HEK293T (cell line): ENCODE results near the gene PAX2.
A peak's percentile ranks its signal among the peaks of the same experiment; 100 is the strongest.

Experiments
- CTCF ChIA-PET: fragments of 350-600 bp; formaldehyde crosslinking; extraction: SDS; loops from one replicate; lab custom pipeline; 2021; ENCODE audit warnings: antibody characterized with exemption, inconsistent platforms; lab: Yijun Ruan, JAX
- POLR2A ChIA-PET: fragments of 350-600 bp; formaldehyde crosslinking; extraction: SDS; loops from one replicate; lab custom pipeline; 2020; ENCODE audit warnings: antibody characterized with exemption, inconsistent platforms; lab: Yijun Ruan, JAX
- DNase-seq: peaks from one replicate; pipeline ENCODE4 v3.0.0; 2012; ENCODE audit warnings: mixed read lengths; ENCODE audit errors: extremely low spot score
- ARNT ChIP-seq: fragments of 450-650 bp; IDR thresholded peaks from 2 replicates; pipeline ENCODE4 v1.6.1; 2017; ENCODE audit warnings: mild to moderate bottlenecking
- BHLHE40 ChIP-seq: fragments of 450-650 bp; IDR thresholded peaks from 2 replicates; pipeline ENCODE4 v1.6.1; 2016; ENCODE audit warnings: mild to moderate bottlenecking, moderate library complexity, borderline replicate concordance
- CTBP1 ChIP-seq: fragments of 450-650 bp; IDR thresholded peaks from 2 replicates; pipeline ENCODE4 v1.6.1; 2016; ENCODE audit warnings: borderline replicate concordance
- ELF4 ChIP-seq: fragments of 450-650 bp; IDR thresholded peaks from 2 replicates; pipeline ENCODE4 v1.6.1; 2017; ENCODE audit warnings: antibody characterized with exemption
- FOXA1 ChIP-seq: fragments of 450-650 bp; IDR thresholded peaks from 2 replicates; pipeline ENCODE4 v1.6.1; 2016; ENCODE audit warnings: mild to moderate bottlenecking
- FOXK2 ChIP-seq: fragments of 450-650 bp; IDR thresholded peaks from 2 replicates; pipeline ENCODE4 v1.6.1; 2016; ENCODE audit warnings: mild to moderate bottlenecking
- FOXM1 ChIP-seq: fragments of 450-650 bp; IDR thresholded peaks from 2 replicates; pipeline ENCODE4 v1.6.1; 2017; ENCODE audit warnings: mild to moderate bottlenecking, borderline replicate concordance
- HDGF ChIP-seq: fragments of 450-650 bp; IDR thresholded peaks from 2 replicates; pipeline ENCODE4 v1.6.1; 2017; ENCODE audit warnings: antibody characterized with exemption, borderline replicate concordance
- L3MBTL2 ChIP-seq: fragments of 450-650 bp; conservative IDR thresholded peaks from 2 replicates; pipeline ENCODE4 v1.6.1; 2016; ENCODE audit warnings: mild to moderate bottlenecking
- LEF1 ChIP-seq: fragments of 450-650 bp; IDR thresholded peaks from 2 replicates; pipeline ENCODE4 v1.6.1; 2017; ENCODE audit warnings: mild to moderate bottlenecking, borderline replicate concordance
- NFRKB ChIP-seq: fragments of 450-650 bp; IDR thresholded peaks from 2 replicates; pipeline ENCODE4 v1.6.1; 2016; ENCODE audit warnings: mild to moderate bottlenecking, moderate library complexity
- PKNOX1 ChIP-seq: fragments of 450-650 bp; IDR thresholded peaks from 2 replicates; pipeline ENCODE4 v1.6.1; 2016
- SP1 ChIP-seq: fragments of 450-650 bp; IDR thresholded peaks from 2 replicates; pipeline ENCODE4 v1.6.1; 2017
- SUZ12 ChIP-seq: fragments of 450-650 bp; IDR thresholded peaks from 2 replicates; pipeline ENCODE4 v1.6.1; 2016; ENCODE audit warnings: mild to moderate bottlenecking
- TARDBP ChIP-seq: fragments of 450-650 bp; IDR thresholded peaks from 2 replicates; pipeline ENCODE4 v1.6.1; 2016
- ZNF384 ChIP-seq: fragments of 450-650 bp; IDR thresholded peaks from 2 replicates; pipeline ENCODE4 v1.6.1; 2016

Gene PAX2

GRCh38 chr10:100810835-100811116 lies 65.4 kb downstream of the PAX2 start:
- ChIA-PET POLR2A (interaction anchor here (1.3 kb wide), 1 partner anchor 275 kb away, joined by 3 read pairs; the partner anchor contains the start of gene HIF1AN), CTCF (interaction anchor here (1.4 to 1.5 kb wide), 2 partner anchors 61 to 68 kb away, joined by 3 read pairs; no protein-coding TSS in a partner anchor)
- DNase-seq: no peak
- TF ChIP-seq SP1: no peak
- no peak for TF ChIP-seq PKNOX1
- TF ChIP-seq ELF4: no peak
- TF ChIP-seq TARDBP: no peak
- no peak for TF ChIP-seq BHLHE40
- TF ChIP-seq CTBP1: no peak
- no peak for TF ChIP-seq NFRKB
- no peak for TF ChIP-seq L3MBTL2

- DNase-seq: no peak
- ChIA-PET POLR2A (interaction anchor here (1.3 kb wide), 1 partner anchor 275 kb away, joined by 3 read pairs; the partner anchor contains the start of gene HIF1AN), CTCF (interaction anchor here (1.4 to 1.5 kb wide), 2 partner anchors 60 to 67 kb away, joined by 3 read pairs; no protein-coding TSS in a partner anchor)
- TF ChIP-seq BHLHE40 (no peak), SUZ12 (no peak), NFRKB (no peak), PKNOX1 (peak; percentile 34), ELF4 (no peak), SP1 (no peak)
Measured at GRCh38 chr10:100811261-100811660, 65.9 kb downstream of the PAX2 start.

- CTCF ChIA-PET: interaction anchor here (1.2 to 1.5 kb wide), 3 partner anchors 60 to 68 kb away, joined by 3 read pairs; no protein-coding TSS in a partner anchor
- TF ChIP-seq BHLHE40 (no peak), FOXA1 (no peak), HDGF (no peak), FOXK2 (no peak), LEF1 (no peak), ELF4 (no peak), TARDBP (no peak), L3MBTL2 (no peak), CTBP1 (no peak), NFRKB (no peak), ARNT (no peak), SP1 (no peak), SUZ12 (no peak), ZNF384 (no peak), PKNOX1 (no peak), FOXM1 (no peak)
- no peak for DNase-seq
- POLR2A ChIA-PET: no interaction called here
Measured at GRCh38 chr10:100811752-100812750, 66.7 kb downstream of the PAX2 start.

DNA sequence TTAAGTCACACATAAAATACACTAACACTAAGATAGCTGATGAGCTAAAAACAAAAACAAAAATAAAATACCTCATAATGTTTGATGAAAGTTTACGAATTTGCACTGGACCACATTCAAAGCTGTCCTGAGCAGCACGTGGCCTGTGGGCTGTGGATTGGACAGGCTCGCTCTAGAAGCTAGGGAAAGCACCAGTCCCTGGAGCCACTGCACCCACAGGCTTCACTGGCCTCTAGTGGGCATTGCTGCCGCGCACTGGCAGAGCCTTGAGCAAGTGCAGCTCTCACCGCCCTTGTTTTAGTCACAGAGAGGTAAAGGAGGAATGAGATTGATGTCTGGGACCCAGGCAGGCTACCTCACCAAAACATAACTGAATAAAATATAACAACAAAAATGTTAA lies 67.6 kb downstream of the PAX2 start:
- POLR2A ChIA-PET: no interaction called here
- TF ChIP-seq ELF4 (no peak), PKNOX1 (no peak), LEF1 (no peak), FOXK2 (no peak), ZNF384 (no peak), FOXA1 (no peak), NFRKB (no peak), SP1 (no peak), SUZ12 (no peak), CTBP1 (no peak), FOXM1 (no peak), L3MBTL2 (no peak), HDGF (no peak), BHLHE40 (no peak), TARDBP (no peak)
- CTCF ChIA-PET: interaction anchor here (1.2 kb wide), 1 partner anchor 69 kb away, joined by 3 read pairs; no protein-coding TSS in a partner anchor
- no peak for DNase-seq

GRCh38 chr10:100814751-100815474 lies 69.5 kb downstream of the PAX2 start:
- CTCF ChIA-PET: interaction anchor here (0.9 kb wide), 1 partner anchor 11 kb away, joined by 3 read pairs; no protein-coding TSS in a partner anchor
- DNase-seq: no peak
- TF ChIP-seq CTBP1 (no peak), TARDBP (no peak), ZNF384 (no peak), PKNOX1 (no peak), FOXM1 (no peak), NFRKB (no peak), HDGF (no peak), ARNT (no peak), ELF4 (no peak), SP1 (no peak), FOXK2 (no peak), SUZ12 (no peak), BHLHE40 (no peak), L3MBTL2 (no peak), LEF1 (no peak), FOXA1 (no peak)
- POLR2A ChIA-PET: no interaction called here
